Measurements from ENCODE around the gene LIN7A.

LIN7A gene

GRCh38 chr12:80937391-80938238 lies at the start of gene LIN7A:
LIN7A (minus strand) TSS chr12:80937934; CDS start chr12:80937722, 212 bp downstream.
- TF ChIP-seq GATA3 (IDR thresholded peaks at IDR 0.05; ENCODE audit: low read depth, low read length) (no peak), GATA2 (IDR thresholded peaks at IDR 0.05; ENCODE audit: low read depth, low read length) (no peak)

GRCh38 chr12:80986224-80986623 lies 48.5 kb upstream of the LIN7A start:
- no peak for TF ChIP-seq GATA2 (IDR thresholded peaks at IDR 0.05; ENCODE audit: low read depth, low read length)
- no peak for TF ChIP-seq GATA3 (IDR thresholded peaks at IDR 0.05; ENCODE audit: low read depth, low read length)

- no peak for TF ChIP-seq GATA3 (IDR thresholded peaks at IDR 0.05; ENCODE audit: low read depth, low read length)
- no peak for TF ChIP-seq GATA2 (IDR thresholded peaks at IDR 0.05; ENCODE audit: low read depth, low read length)
Measured at GRCh38 chr12:80979816-80980215, 42.1 kb upstream of the LIN7A start.

GRCh38 chr12:80979251-80979650 lies 41.5 kb upstream of the LIN7A start:
- TF ChIP-seq GATA3 (IDR thresholded peaks at IDR 0.05; ENCODE audit: low read depth, low read length): no peak
- TF ChIP-seq GATA2 (IDR thresholded peaks at IDR 0.05; ENCODE audit: low read depth, low read length): no peak

- TF ChIP-seq GATA3 (IDR thresholded peaks at IDR 0.05; ENCODE audit: low read depth, low read length) (no peak), GATA2 (IDR thresholded peaks at IDR 0.05; ENCODE audit: low read depth, low read length) (no peak)
Measured at GRCh38 chr12:80977346-80977745, 39.6 kb upstream of the LIN7A start.

GRCh38 chr12:80968326-80968725 lies 30.6 kb upstream of the LIN7A start:
- no peak for TF ChIP-seq GATA2 (IDR thresholded peaks at IDR 0.05; ENCODE audit: low read depth, low read length)
- TF ChIP-seq GATA3 (IDR thresholded peaks at IDR 0.05; ENCODE audit: low read depth, low read length): no peak

GRCh38 chr12:80967565-80967964 lies 29.8 kb upstream of the LIN7A start:
- TF ChIP-seq GATA2 (IDR thresholded peaks at IDR 0.05; ENCODE audit: low read depth, low read length): no peak
- TF ChIP-seq GATA3 (IDR thresholded peaks at IDR 0.05; ENCODE audit: low read depth, low read length): no peak

- TF ChIP-seq GATA2 (IDR thresholded peaks at IDR 0.05; ENCODE audit: low read depth, low read length): no peak
- TF ChIP-seq GATA3 (IDR thresholded peaks at IDR 0.05; ENCODE audit: low read depth, low read length): no peak
Measured at GRCh38 chr12:80966001-80966400, 28.3 kb upstream of the LIN7A start.

- TF ChIP-seq GATA3 (IDR thresholded peaks at IDR 0.05; ENCODE audit: low read depth, low read length) (no peak), GATA2 (IDR thresholded peaks at IDR 0.05; ENCODE audit: low read depth, low read length) (no peak)
Measured at GRCh38 chr12:80958162-80958561, 20.4 kb upstream of the LIN7A start.

GRCh38 chr12:80954857-80955520 lies 17.3 kb upstream of the LIN7A start:
- no peak for TF ChIP-seq GATA2 (IDR thresholded peaks at IDR 0.05; ENCODE audit: low read depth, low read length)
- TF ChIP-seq GATA3 (IDR thresholded peaks at IDR 0.05; ENCODE audit: low read depth, low read length): no peak

GRCh38 chr12:80952443-80952842 lies 14.7 kb upstream of the LIN7A start:
- TF ChIP-seq GATA2 (IDR thresholded peaks at IDR 0.05; ENCODE audit: low read depth, low read length) (no peak), GATA3 (IDR thresholded peaks at IDR 0.05; ENCODE audit: low read depth, low read length) (no peak)

- TF ChIP-seq GATA2 (IDR thresholded peaks at IDR 0.05; ENCODE audit: low read depth, low read length): no peak
- no peak for TF ChIP-seq GATA3 (IDR thresholded peaks at IDR 0.05; ENCODE audit: low read depth, low read length)
Measured at GRCh38 chr12:80946591-80946990, 8.9 kb upstream of the LIN7A start.

GRCh38 chr12:80943338-80943737 lies 5.6 kb upstream of the LIN7A start:
- TF ChIP-seq GATA3 (IDR thresholded peaks at IDR 0.05; ENCODE audit: low read depth, low read length): no peak
- no peak for TF ChIP-seq GATA2 (IDR thresholded peaks at IDR 0.05; ENCODE audit: low read depth, low read length)

GRCh38 chr12:80941916-80942315 lies 4.2 kb upstream of the LIN7A start:
- no peak for TF ChIP-seq GATA2 (IDR thresholded peaks at IDR 0.05; ENCODE audit: low read depth, low read length)
- no peak for TF ChIP-seq GATA3 (IDR thresholded peaks at IDR 0.05; ENCODE audit: low read depth, low read length)
